ENCODE data around the gene SHC3.

SHC3 gene

GRCh38 chr9:88960632-88961031, 218.0 kb downstream of the SHC3 start:
- H3K4me3 ChIP-seq (ENCODE audit: low read depth, low read length), result no peak overlapping the region
- TF ChIP-seq, protein P1, sequence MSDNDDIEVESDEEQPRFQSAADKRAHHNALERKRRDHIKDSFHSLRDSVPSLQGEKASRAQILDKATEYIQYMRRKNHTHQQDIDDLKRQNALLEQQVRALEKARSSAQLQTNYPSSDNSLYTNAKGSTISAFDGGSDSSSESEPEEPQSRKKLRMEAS (IDR thresholded peaks at IDR 0.05; ENCODE audit: low read depth, low read length), result no peak
- TF ChIP-seq, protein P2, sequence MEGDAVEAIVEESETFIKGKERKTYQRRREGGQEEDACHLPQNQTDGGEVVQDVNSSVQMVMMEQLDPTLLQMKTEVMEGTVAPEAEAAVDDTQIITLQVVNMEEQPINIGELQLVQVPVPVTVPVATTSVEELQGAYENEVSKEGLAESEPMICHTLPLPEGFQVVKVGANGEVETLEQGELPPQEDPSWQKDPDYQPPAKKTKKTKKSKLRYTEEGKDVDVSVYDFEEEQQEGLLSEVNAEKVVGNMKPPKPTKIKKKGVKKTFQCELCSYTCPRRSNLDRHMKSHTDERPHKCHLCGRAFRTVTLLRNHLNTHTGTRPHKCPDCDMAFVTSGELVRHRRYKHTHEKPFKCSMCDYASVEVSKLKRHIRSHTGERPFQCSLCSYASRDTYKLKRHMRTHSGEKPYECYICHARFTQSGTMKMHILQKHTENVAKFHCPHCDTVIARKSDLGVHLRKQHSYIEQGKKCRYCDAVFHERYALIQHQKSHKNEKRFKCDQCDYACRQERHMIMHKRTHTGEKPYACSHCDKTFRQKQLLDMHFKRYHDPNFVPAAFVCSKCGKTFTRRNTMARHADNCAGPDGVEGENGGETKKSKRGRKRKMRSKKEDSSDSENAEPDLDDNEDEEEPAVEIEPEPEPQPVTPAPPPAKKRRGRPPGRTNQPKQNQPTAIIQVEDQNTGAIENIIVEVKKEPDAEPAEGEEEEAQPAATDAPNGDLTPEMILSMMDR (IDR thresholded peaks at IDR 0.05; ENCODE audit: low read depth, low read length), result no peak
- TF ChIP-seq MYC (IDR thresholded peaks at IDR 0.05; ENCODE audit: low read depth, low read length) (no peak), POLR2A (IDR thresholded peaks at IDR 0.05; ENCODE audit: extremely low read depth, insufficient read length) (no peak)
- no peak for DNase-seq (ENCODE audit: low read depth)

- DNase-seq (ENCODE audit: low read depth), result no peak
- H3K4me3 ChIP-seq (ENCODE audit: low read depth, low read length), result no peak overlapping the region
- no peak for TF ChIP-seq POLR2A (IDR thresholded peaks at IDR 0.05; ENCODE audit: extremely low read depth, insufficient read length)
Measured at GRCh38 chr9:88959727-88960469, 218.7 kb downstream of the SHC3 start.

DNA sequence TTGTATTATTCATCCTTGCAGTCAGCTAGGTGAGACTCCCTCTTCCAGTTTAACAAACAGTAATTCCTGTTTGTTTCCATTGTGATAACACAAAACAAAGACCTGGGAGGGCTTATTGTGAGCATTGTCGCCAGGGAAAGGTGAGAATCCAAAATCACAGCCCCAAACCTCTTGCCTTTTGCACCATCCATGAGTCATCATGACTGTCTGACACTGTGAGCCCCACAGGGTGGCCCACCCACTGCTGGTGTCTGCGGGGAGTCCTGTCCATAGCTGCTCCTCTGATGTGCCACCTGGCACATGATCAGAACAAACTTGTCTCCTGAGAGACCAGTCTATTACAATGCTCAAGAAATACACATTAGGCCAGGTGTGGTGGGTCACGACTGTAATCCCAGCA, 221.1 kb downstream of the SHC3 start:
- no peak overlapping the region for H3K4me3 ChIP-seq (ENCODE audit: low read depth, low read length)
- TF ChIP-seq, protein P1 (IDR thresholded peaks at IDR 0.05; ENCODE audit: low read depth, low read length), result no peak
- TF ChIP-seq POLR2A (IDR thresholded peaks at IDR 0.05; ENCODE audit: extremely low read depth, insufficient read length) (no peak), MYC (IDR thresholded peaks at IDR 0.05; ENCODE audit: low read depth, low read length) (no peak)
- TF ChIP-seq, protein P2 (IDR thresholded peaks at IDR 0.05; ENCODE audit: low read depth, low read length), result no peak
- DNase-seq (ENCODE audit: low read depth), result no peak

Data from NB4 (cell line).